ENCODE results near the gene TBL1X.

- TF ChIP-seq, protein P1, sequence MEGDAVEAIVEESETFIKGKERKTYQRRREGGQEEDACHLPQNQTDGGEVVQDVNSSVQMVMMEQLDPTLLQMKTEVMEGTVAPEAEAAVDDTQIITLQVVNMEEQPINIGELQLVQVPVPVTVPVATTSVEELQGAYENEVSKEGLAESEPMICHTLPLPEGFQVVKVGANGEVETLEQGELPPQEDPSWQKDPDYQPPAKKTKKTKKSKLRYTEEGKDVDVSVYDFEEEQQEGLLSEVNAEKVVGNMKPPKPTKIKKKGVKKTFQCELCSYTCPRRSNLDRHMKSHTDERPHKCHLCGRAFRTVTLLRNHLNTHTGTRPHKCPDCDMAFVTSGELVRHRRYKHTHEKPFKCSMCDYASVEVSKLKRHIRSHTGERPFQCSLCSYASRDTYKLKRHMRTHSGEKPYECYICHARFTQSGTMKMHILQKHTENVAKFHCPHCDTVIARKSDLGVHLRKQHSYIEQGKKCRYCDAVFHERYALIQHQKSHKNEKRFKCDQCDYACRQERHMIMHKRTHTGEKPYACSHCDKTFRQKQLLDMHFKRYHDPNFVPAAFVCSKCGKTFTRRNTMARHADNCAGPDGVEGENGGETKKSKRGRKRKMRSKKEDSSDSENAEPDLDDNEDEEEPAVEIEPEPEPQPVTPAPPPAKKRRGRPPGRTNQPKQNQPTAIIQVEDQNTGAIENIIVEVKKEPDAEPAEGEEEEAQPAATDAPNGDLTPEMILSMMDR (IDR thresholded peaks at IDR 0.05), result no peak
- no peak for TF ChIP-seq POLR2A (IDR thresholded peaks at IDR 0.05)
Measured at GRCh38 chrX:9557091-9557490, 92.2 kb downstream of the TBL1X start.
